Parathyroid adenoma (tissue), 2 donors: ENCODE measurements around the gene MGMT.
"Not testable (repeated sequence)": the region's sequence is repeated elsewhere in the genome, so short reads cannot be mapped to it uniquely, and the experiment has no call there.

ENCODE experiments used
- H2AFZ ChIP-seq: fragments of 300-600 bp; sonication (generic); one replicate; pipeline ENCODE4 v1.7.0; 2017; ENCODE audit warnings: antibody characterized with exemption, mild to moderate bottlenecking
- H3K27ac ChIP-seq: fragments of 300-600 bp; sonication (generic); one replicate; pipeline ENCODE4 v1.7.0; 2017
- H3K27me3 ChIP-seq: fragments of 300-600 bp; sonication (generic); one replicate; pipeline ENCODE4 v1.7.0; 2017; ENCODE audit warnings: low read length; ENCODE audit not compliant: control insufficient read depth, insufficient read depth
- H3K36me3 ChIP-seq: fragments of 300-600 bp; sonication (generic); one replicate; pipeline ENCODE4 v1.7.0; 2017; ENCODE audit warnings: low read length; ENCODE audit not compliant: control insufficient read depth, insufficient read depth
- H3K4me1 ChIP-seq: fragments of 300-600 bp; sonication (generic); one replicate; pipeline ENCODE4 v1.7.0; 2017; ENCODE audit warnings: control low read depth
- H3K4me2 ChIP-seq: fragments of 300-600 bp; sonication (generic); one replicate; pipeline ENCODE4 v1.7.0; 2017; ENCODE audit warnings: low read length
- H3K4me3 ChIP-seq: fragments of 300-600 bp; sonication (generic); one replicate; pipeline ENCODE4 v1.7.0; 2017; ENCODE audit warnings: low read depth, low read length
- H3K79me2 ChIP-seq: fragments of 300-600 bp; sonication (generic); one replicate; pipeline ENCODE4 v1.7.0; 2017; ENCODE audit warnings: control low read depth
- H3K9ac ChIP-seq: fragments of 300-600 bp; sonication (generic); one replicate; pipeline ENCODE4 v1.7.0; 2017; ENCODE audit warnings: mild to moderate bottlenecking
- H3K9me3 ChIP-seq: fragments of 300-600 bp; sonication (generic); one replicate; pipeline ENCODE4 v1.7.0; 2017; ENCODE audit warnings: low read length; ENCODE audit not compliant: control insufficient read depth
- CTCF ChIP-seq: fragments of 300-600 bp; sonication (generic); IDR thresholded peaks from one replicate; pipeline ENCODE4 v1.7.0; 2017; ENCODE audit warnings: antibody characterized with exemption, mild to moderate bottlenecking
- donor health status: primary hyperparathyroidism.

Gene MGMT

GRCh38 chr10:129421399-129422010 lies 45.5 kb upstream of the MGMT start:
- Histone ChIP-seq H3K79me2 (no peaks in the 10 kb centered on the region), H3K9ac (no peak overlapping the region), H3K4me3 (no peak overlapping the region), H3K27ac (no peak overlapping the region), H3K4me2 (no peak overlapping the region), H3K9me3 (no peaks in the 10 kb centered on the region), H3K4me1 (no peaks in the 10 kb centered on the region), H3K36me3 (no peaks in the 10 kb centered on the region), H2AFZ (no peak overlapping the region), H3K27me3 (no peaks in the 10 kb centered on the region)
- TF ChIP-seq CTCF = no peak

GRCh38 chr10:129424978-129425377 lies 42.1 kb upstream of the MGMT start:
- Histone ChIP-seq H3K36me3 (no peaks in the 10 kb centered on the region), H3K9me3 (no peaks in the 10 kb centered on the region), H3K27ac (no peak overlapping the region), H3K4me2 (no peak overlapping the region), H3K79me2 (no peaks in the 10 kb centered on the region), H3K4me3 (no peak overlapping the region), H2AFZ (no peak overlapping the region), H3K9ac (no peak overlapping the region), H3K27me3 (no peaks in the 10 kb centered on the region), H3K4me1 (no peaks in the 10 kb centered on the region)
- no peak for TF ChIP-seq CTCF

- Histone ChIP-seq H3K27me3 (no peaks in the 10 kb centered on the region), H3K9ac (no peak overlapping the region), H3K4me1 (no peaks in the 10 kb centered on the region), H2AFZ (no peak overlapping the region), H3K4me2 (no peak overlapping the region), H3K79me2 (no peaks in the 10 kb centered on the region), H3K4me3 (no peak overlapping the region), H3K36me3 (no peaks in the 10 kb centered on the region), H3K9me3 (no peaks in the 10 kb centered on the region), H3K27ac (no peak overlapping the region)
- no peak for TF ChIP-seq CTCF
Measured at GRCh38 chr10:129426606-129427005, 40.4 kb upstream of the MGMT start.

- no peak overlapping the region for H3K27ac ChIP-seq
- H3K4me3 ChIP-seq = no peak overlapping the region
- TF ChIP-seq CTCF = no peak
- no peaks in the 10 kb centered on the region for H3K36me3 ChIP-seq
- no peak overlapping the region for H3K4me2 ChIP-seq
- no peaks in the 10 kb centered on the region for H3K79me2 ChIP-seq
- H3K27me3 ChIP-seq = no peaks in the 10 kb centered on the region
- no peak overlapping the region for H3K9ac ChIP-seq
- H3K9me3 ChIP-seq = no peaks in the 10 kb centered on the region
- H3K4me1 ChIP-seq = no peaks in the 10 kb centered on the region
- no peak overlapping the region for H2AFZ ChIP-seq
Measured at GRCh38 chr10:129433266-129433665, 33.8 kb upstream of the MGMT start.

GRCh38 chr10:129435724-129436123 lies 31.3 kb upstream of the MGMT start:
- H3K9me3 ChIP-seq, H3K27ac ChIP-seq, H3K4me1 ChIP-seq, H3K4me3 ChIP-seq, H2AFZ ChIP-seq, H3K9ac ChIP-seq, H3K4me2 ChIP-seq, H3K36me3 ChIP-seq, H3K79me2 ChIP-seq, H3K27me3 ChIP-seq: not testable (repeated sequence)
